HEK293T (cell line): ENCODE results near the gene RUNX3.

Source experiments
- CTCF ChIA-PET: fragments of 350-600 bp; formaldehyde crosslinking; extraction: SDS; loops from one replicate; lab custom pipeline; 2021; ENCODE audit warnings: antibody characterized with exemption, inconsistent platforms; lab: Yijun Ruan, JAX
- POLR2A ChIA-PET: fragments of 350-600 bp; formaldehyde crosslinking; extraction: SDS; loops from one replicate; lab custom pipeline; 2020; ENCODE audit warnings: antibody characterized with exemption, inconsistent platforms; lab: Yijun Ruan, JAX
- DNase-seq: peaks from one replicate; pipeline ENCODE4 v3.0.0; 2012; ENCODE audit warnings: mixed read lengths; ENCODE audit errors: extremely low spot score
- ARNT ChIP-seq: fragments of 450-650 bp; IDR thresholded peaks from 2 replicates; pipeline ENCODE4 v1.6.1; 2017; ENCODE audit warnings: mild to moderate bottlenecking
- BHLHE40 ChIP-seq: fragments of 450-650 bp; IDR thresholded peaks from 2 replicates; pipeline ENCODE4 v1.6.1; 2016; ENCODE audit warnings: mild to moderate bottlenecking, moderate library complexity, borderline replicate concordance
- CTBP1 ChIP-seq: fragments of 450-650 bp; IDR thresholded peaks from 2 replicates; pipeline ENCODE4 v1.6.1; 2016; ENCODE audit warnings: borderline replicate concordance
- ELF4 ChIP-seq: fragments of 450-650 bp; IDR thresholded peaks from 2 replicates; pipeline ENCODE4 v1.6.1; 2017; ENCODE audit warnings: antibody characterized with exemption
- FOXA1 ChIP-seq: fragments of 450-650 bp; IDR thresholded peaks from 2 replicates; pipeline ENCODE4 v1.6.1; 2016; ENCODE audit warnings: mild to moderate bottlenecking
- FOXK2 ChIP-seq: fragments of 450-650 bp; IDR thresholded peaks from 2 replicates; pipeline ENCODE4 v1.6.1; 2016; ENCODE audit warnings: mild to moderate bottlenecking
- FOXM1 ChIP-seq: fragments of 450-650 bp; IDR thresholded peaks from 2 replicates; pipeline ENCODE4 v1.6.1; 2017; ENCODE audit warnings: mild to moderate bottlenecking, borderline replicate concordance
- HDGF ChIP-seq: fragments of 450-650 bp; IDR thresholded peaks from 2 replicates; pipeline ENCODE4 v1.6.1; 2017; ENCODE audit warnings: antibody characterized with exemption, borderline replicate concordance
- L3MBTL2 ChIP-seq: fragments of 450-650 bp; conservative IDR thresholded peaks from 2 replicates; pipeline ENCODE4 v1.6.1; 2016; ENCODE audit warnings: mild to moderate bottlenecking
- LEF1 ChIP-seq: fragments of 450-650 bp; IDR thresholded peaks from 2 replicates; pipeline ENCODE4 v1.6.1; 2017; ENCODE audit warnings: mild to moderate bottlenecking, borderline replicate concordance
- NFRKB ChIP-seq: fragments of 450-650 bp; IDR thresholded peaks from 2 replicates; pipeline ENCODE4 v1.6.1; 2016; ENCODE audit warnings: mild to moderate bottlenecking, moderate library complexity
- PKNOX1 ChIP-seq: fragments of 450-650 bp; IDR thresholded peaks from 2 replicates; pipeline ENCODE4 v1.6.1; 2016
- SP1 ChIP-seq: fragments of 450-650 bp; IDR thresholded peaks from 2 replicates; pipeline ENCODE4 v1.6.1; 2017
- SUZ12 ChIP-seq: fragments of 450-650 bp; IDR thresholded peaks from 2 replicates; pipeline ENCODE4 v1.6.1; 2016; ENCODE audit warnings: mild to moderate bottlenecking
- TARDBP ChIP-seq: fragments of 450-650 bp; IDR thresholded peaks from 2 replicates; pipeline ENCODE4 v1.6.1; 2016
- ZNF384 ChIP-seq: fragments of 450-650 bp; IDR thresholded peaks from 2 replicates; pipeline ENCODE4 v1.6.1; 2016

RUNX3 gene

GRCh38 chr1:24867084-24867870 lies 62.8 kb downstream of the RUNX3 start:
- DNase-seq: no peak
- CTCF ChIA-PET: interaction anchor here (1.2 kb wide), 1 partner anchor 17 kb away, joined by 3 read pairs; no protein-coding TSS in a partner anchor
- TF ChIP-seq FOXK2: no peak
- TF ChIP-seq FOXM1: no peak
- TF ChIP-seq SP1: no peak
- no peak for TF ChIP-seq PKNOX1
- no peak for TF ChIP-seq CTBP1
- no peak for TF ChIP-seq LEF1
- TF ChIP-seq SUZ12: no peak
- no peak for TF ChIP-seq ZNF384
- no peak for TF ChIP-seq FOXA1
- TF ChIP-seq BHLHE40: no peak
- POLR2A ChIA-PET: no interaction called here

GRCh38 chr1:24866211-24867083 lies 63.6 kb downstream of the RUNX3 start:
- ChIA-PET CTCF (no interaction called here), POLR2A (no interaction called here)
- TF ChIP-seq NFRKB (no peak), PKNOX1 (no peak), SP1 (no peak), LEF1 (no peak), TARDBP (no peak), FOXM1 (no peak), ARNT (no peak), FOXK2 (no peak), CTBP1 (no peak), FOXA1 (no peak), ELF4 (no peak), ZNF384 (no peak), SUZ12 (no peak), BHLHE40 (no peak), L3MBTL2 (no peak), HDGF (no peak)

GRCh38 chr1:24865587-24865986 lies 64.5 kb downstream of the RUNX3 start:
- DNase-seq: no peak
- CTCF ChIA-PET: interaction anchor here (1.3 kb wide), 1 partner anchor 177 kb away, joined by 6 read pairs; no protein-coding TSS in a partner anchor
- POLR2A ChIA-PET: no interaction called here
- no peak for TF ChIP-seq BHLHE40
- no peak for TF ChIP-seq ELF4
- TF ChIP-seq FOXK2: no peak
- TF ChIP-seq SUZ12: no peak
- no peak for TF ChIP-seq ARNT
- TF ChIP-seq CTBP1: no peak
- no peak for TF ChIP-seq HDGF
- TF ChIP-seq NFRKB: no peak
- no peak for TF ChIP-seq LEF1
- no peak for TF ChIP-seq ZNF384
- no peak for TF ChIP-seq L3MBTL2
- TF ChIP-seq FOXA1: no peak
- no peak for TF ChIP-seq PKNOX1
- no peak for TF ChIP-seq SP1
- no peak for TF ChIP-seq TARDBP
- no peak for TF ChIP-seq FOXM1

More at GRCh38 chr1:24866211-24867083, 63.6 kb downstream of the RUNX3 start:
- no peak for DNase-seq

DNA sequence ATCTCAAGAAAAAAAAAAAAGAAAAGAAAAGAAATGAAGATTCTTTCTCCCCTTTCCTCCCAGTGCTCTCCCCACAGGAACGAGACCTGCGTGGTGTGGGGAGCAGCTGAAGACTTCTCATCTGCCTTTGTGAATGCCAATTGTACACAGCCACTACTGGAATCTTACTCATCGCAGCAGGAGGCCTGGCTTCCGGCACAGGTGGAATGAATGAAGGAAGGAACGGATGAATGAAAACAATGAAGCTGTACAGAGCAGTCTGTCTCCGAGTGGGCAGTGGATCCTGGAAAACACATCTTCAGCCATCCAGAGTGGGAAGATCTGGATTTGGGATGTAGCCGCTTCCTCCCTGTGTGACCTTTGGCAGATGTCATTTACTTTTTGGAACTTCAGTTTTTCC lies 64.9 kb downstream of the RUNX3 start:
- TF ChIP-seq ZNF384 (no peak), CTBP1 (no peak), FOXK2 (no peak), FOXA1 (no peak), L3MBTL2 (no peak), NFRKB (no peak), SUZ12 (no peak)
- ChIA-PET POLR2A (no interaction called here), CTCF (interaction anchor here (1.3 to 1.6 kb wide), 2 partner anchors 17 to 176 kb away, joined by 5 to 6 read pairs; no protein-coding TSS in a partner anchor)
- DNase-seq: no peak

GRCh38 chr1:24864370-24864777 lies 65.7 kb downstream of the RUNX3 start:
- ChIA-PET POLR2A (interaction anchor here (0.7 kb wide), 1 partner anchor 61 kb away, joined by 5 read pairs; no protein-coding TSS in a partner anchor), CTCF (interaction anchor here (0.7 to 1.6 kb wide), 3 partner anchors 9 to 175 kb away, joined by 4 to 6 read pairs (median 5); no protein-coding TSS in a partner anchor)
- DNase-seq: no peak
- no peak for TF ChIP-seq L3MBTL2
- no peak for TF ChIP-seq FOXK2
- no peak for TF ChIP-seq ELF4
- no peak for TF ChIP-seq ZNF384
- TF ChIP-seq BHLHE40: no peak
- TF ChIP-seq HDGF: no peak
- no peak for TF ChIP-seq CTBP1
- no peak for TF ChIP-seq TARDBP
- no peak for TF ChIP-seq NFRKB
- TF ChIP-seq FOXM1: no peak
